HepG2 (cell line): ENCODE results near the gene WTAP. TPM values are rescaled to one million over a fixed set of nuclear protein-coding genes. Genes with fewer than 3 reads are reported as not detected.

Experiments used
- ASH2L ChIP-seq: fragments of 300-600, 200-600 bp; sonication (generic); IDR thresholded peaks from 2 replicates; pipeline ENCODE4 v1.7.0; 2017; ENCODE audit warnings: low read depth, mild to moderate bottlenecking, moderate library complexity, mixed read lengths, low read length; ENCODE audit not compliant: insufficient read length
- ATM ChIP-seq: fragments of 450-650 bp; IDR thresholded peaks from 2 replicates; pipeline ENCODE4 v1.7.1; 2017; ENCODE audit warnings: mild to moderate bottlenecking, borderline replicate concordance
- CCAR2 ChIP-seq: fragments of 200-400 bp; formaldehyde crosslinking; optimal IDR thresholded peaks from 2 replicates; pipeline ENCODE3; 2018; ENCODE audit warnings: low read depth, mild to moderate bottlenecking, low read length, moderate library complexity
- GATAD1 ChIP-seq: IDR thresholded peaks from 2 replicates; pipeline ENCODE4 v1.6.1; 2016; ENCODE audit warnings: missing genetic modification reagents, missing compliant biosample characterization
- GPN1 ChIP-seq: sonication (generic); formaldehyde crosslinking; IDR thresholded peaks from 2 replicates; pipeline ENCODE4 v1.5.1; 2020; ENCODE audit warnings: missing genetic modification reagents, borderline replicate concordance
- GTF3A ChIP-seq: sonication (generic); formaldehyde crosslinking; conservative IDR thresholded peaks from 2 replicates; pipeline ENCODE4 v1.4.0; 2020; ENCODE audit warnings: mild to moderate bottlenecking, missing genetic modification reagents
- HDAC6 ChIP-seq: fragments of 200-600 bp; sonication (generic); IDR thresholded peaks from 2 replicates; pipeline ENCODE4 v1.7.0; 2017; ENCODE audit warnings: mild to moderate bottlenecking, antibody characterized with exemption, low read length, low read depth
- HMG20A ChIP-seq: IDR thresholded peaks from 2 replicates; pipeline ENCODE4 v1.6.1; 2016; ENCODE audit warnings: borderline replicate concordance
- HMGA1 ChIP-seq: sonication (generic); formaldehyde crosslinking; conservative IDR thresholded peaks from 2 replicates; pipeline ENCODE4 v1.4.0; 2020; ENCODE audit warnings: missing genetic modification reagents
- NFE2L2 ChIP-seq: fragments of 150-350 bp; IDR thresholded peaks from 2 replicates; pipeline ENCODE4 v1.6.1; 2014; ENCODE audit warnings: low read length
- REL ChIP-seq: sonication (generic); formaldehyde crosslinking; conservative IDR thresholded peaks from 2 replicates; pipeline ENCODE4 v1.8.0; 2022; ENCODE audit warnings: mild to moderate bottlenecking, missing genetic modification reagents, moderate library complexity
- STAT5B ChIP-seq: sonication (generic); formaldehyde crosslinking; IDR thresholded peaks from 2 replicates; pipeline ENCODE4 v1.4.0; 2020; ENCODE audit warnings: missing genetic modification reagents
- ZBTB3 ChIP-seq: sonication (generic); formaldehyde crosslinking; IDR thresholded peaks from 2 replicates; pipeline ENCODE4 v1.4.0; 2020; ENCODE audit warnings: low read depth, mild to moderate bottlenecking, moderate library complexity, missing genetic modification reagents, borderline replicate concordance
- ZFP90 ChIP-seq: sonication (generic); formaldehyde crosslinking; IDR thresholded peaks from 2 replicates; pipeline ENCODE4 v1.8.0; 2022; ENCODE audit warnings: missing genetic modification reagents, mild to moderate bottlenecking, inconsistent platforms, borderline replicate concordance
- ZKSCAN5 ChIP-seq: sonication (generic); formaldehyde crosslinking; IDR thresholded peaks from 2 replicates; pipeline ENCODE4 v1.5.1; 2020; ENCODE audit warnings: mild to moderate bottlenecking, missing genetic modification reagents
- ZNF44 ChIP-seq: sonication (generic); formaldehyde crosslinking; IDR thresholded peaks from 2 replicates; pipeline ENCODE4 v1.5.1; 2020; ENCODE audit warnings: mild to moderate bottlenecking, missing genetic modification reagents
- ZNF550 ChIP-seq: sonication (generic); formaldehyde crosslinking; IDR thresholded peaks from 2 replicates; pipeline ENCODE4 v1.4.0; 2020; ENCODE audit warnings: mild to moderate bottlenecking, missing genetic modification reagents, borderline replicate concordance
- ZNF562 ChIP-seq: sonication (generic); formaldehyde crosslinking; IDR thresholded peaks from 2 replicates; pipeline ENCODE4 v1.8.0; 2022; ENCODE audit warnings: missing genetic modification reagents, borderline replicate concordance
- ZNF629 ChIP-seq: sonication (generic); formaldehyde crosslinking; conservative IDR thresholded peaks from 2 replicates; pipeline ENCODE4 v1.5.0; 2020; ENCODE audit warnings: missing genetic modification reagents
- ZNF83 ChIP-seq: sonication (generic); formaldehyde crosslinking; IDR thresholded peaks from 2 replicates; pipeline ENCODE4 v1.4.0; 2020; ENCODE audit warnings: missing genetic modification reagents, mild to moderate bottlenecking, borderline replicate concordance
- polyA plus RNA-seq, 8 experiments: library from polyadenylated mRNA; depleted of rRNA in 3 of 8; stranded (reverse) in 7 of 8; unstranded in 1 of 8; fragments of >200 nt; fragmentation: Illumina TruSeq in 4 of 8; extraction: Trizol in 4 of 8; gene quantifications; 2 replicates each; pipeline versions ENCODE4 v1.2.1 to v1.2.3, GENCODE V29; 2011 to 2016; ENCODE audit warnings: low read depth in 4 of 8, missing spikeins in 1 of 8, mixed read lengths in 1 of 8; ENCODE audit not compliant: insufficient read depth in 1 of 8
- total RNA-seq, 5 experiments: library from RNA; depleted of rRNA; stranded (reverse); fragments of >200 nt; fragmentation: Illumina TruSeq; extraction: Trizol; gene quantifications; 2 replicates each; pipeline ENCODE4 v1.2.3, GENCODE V29; 2016; ENCODE audit warnings: low read depth in 1 of 5
- TF ChIP-seq, protein P1 (sequence below): fragments of 450-650 bp; IDR thresholded peaks from 2 replicates; pipeline ENCODE4 v1.6.1; 2017
- TF ChIP-seq, protein P2 (sequence below): IDR thresholded peaks from 2 replicates; pipeline ENCODE4 v1.6.1; 2018; ENCODE audit warnings: missing genetic modification reagents
- TF ChIP-seq, protein P3 (sequence below): sonication (generic); formaldehyde crosslinking; IDR thresholded peaks from 2 replicates; pipeline ENCODE4 v1.4.0; 2020; ENCODE audit warnings: missing genetic modification reagents

Gene WTAP
- total and polyA plus RNA-seq, 2 of the 13 experiments (the other 11 are each of a cell fraction or from before 2014, with no cell fraction given): 31.6 to 167 TPM

- TF ChIP-seq, protein P1, sequence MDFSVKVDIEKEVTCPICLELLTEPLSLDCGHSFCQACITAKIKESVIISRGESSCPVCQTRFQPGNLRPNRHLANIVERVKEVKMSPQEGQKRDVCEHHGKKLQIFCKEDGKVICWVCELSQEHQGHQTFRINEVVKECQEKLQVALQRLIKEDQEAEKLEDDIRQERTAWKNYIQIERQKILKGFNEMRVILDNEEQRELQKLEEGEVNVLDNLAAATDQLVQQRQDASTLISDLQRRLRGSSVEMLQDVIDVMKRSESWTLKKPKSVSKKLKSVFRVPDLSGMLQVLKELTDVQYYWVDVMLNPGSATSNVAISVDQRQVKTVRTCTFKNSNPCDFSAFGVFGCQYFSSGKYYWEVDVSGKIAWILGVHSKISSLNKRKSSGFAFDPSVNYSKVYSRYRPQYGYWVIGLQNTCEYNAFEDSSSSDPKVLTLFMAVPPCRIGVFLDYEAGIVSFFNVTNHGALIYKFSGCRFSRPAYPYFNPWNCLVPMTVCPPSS: no peak
- TF ChIP-seq, protein P2, sequence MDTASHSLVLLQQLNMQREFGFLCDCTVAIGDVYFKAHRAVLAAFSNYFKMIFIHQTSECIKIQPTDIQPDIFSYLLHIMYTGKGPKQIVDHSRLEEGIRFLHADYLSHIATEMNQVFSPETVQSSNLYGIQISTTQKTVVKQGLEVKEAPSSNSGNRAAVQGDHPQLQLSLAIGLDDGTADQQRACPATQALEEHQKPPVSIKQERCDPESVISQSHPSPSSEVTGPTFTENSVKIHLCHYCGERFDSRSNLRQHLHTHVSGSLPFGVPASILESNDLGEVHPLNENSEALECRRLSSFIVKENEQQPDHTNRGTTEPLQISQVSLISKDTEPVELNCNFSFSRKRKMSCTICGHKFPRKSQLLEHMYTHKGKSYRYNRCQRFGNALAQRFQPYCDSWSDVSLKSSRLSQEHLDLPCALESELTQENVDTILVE (CRISPR knock-in tag): peak; percentile 69
- TF ChIP-seq ZNF550 (CRISPR knock-in tag): no peak
- peak; percentile 93; the same call in 1 of the 2 replicates for TF ChIP-seq ZNF44 (CRISPR knock-in tag)
- no peak; the same call in 1 of the 2 replicates for TF ChIP-seq ZKSCAN5 (CRISPR knock-in tag)
- peak; percentile 74 for TF ChIP-seq GATAD1 (CRISPR knock-in tag)
- peak; percentile 97 for TF ChIP-seq ASH2L
- TF ChIP-seq, protein P3, sequence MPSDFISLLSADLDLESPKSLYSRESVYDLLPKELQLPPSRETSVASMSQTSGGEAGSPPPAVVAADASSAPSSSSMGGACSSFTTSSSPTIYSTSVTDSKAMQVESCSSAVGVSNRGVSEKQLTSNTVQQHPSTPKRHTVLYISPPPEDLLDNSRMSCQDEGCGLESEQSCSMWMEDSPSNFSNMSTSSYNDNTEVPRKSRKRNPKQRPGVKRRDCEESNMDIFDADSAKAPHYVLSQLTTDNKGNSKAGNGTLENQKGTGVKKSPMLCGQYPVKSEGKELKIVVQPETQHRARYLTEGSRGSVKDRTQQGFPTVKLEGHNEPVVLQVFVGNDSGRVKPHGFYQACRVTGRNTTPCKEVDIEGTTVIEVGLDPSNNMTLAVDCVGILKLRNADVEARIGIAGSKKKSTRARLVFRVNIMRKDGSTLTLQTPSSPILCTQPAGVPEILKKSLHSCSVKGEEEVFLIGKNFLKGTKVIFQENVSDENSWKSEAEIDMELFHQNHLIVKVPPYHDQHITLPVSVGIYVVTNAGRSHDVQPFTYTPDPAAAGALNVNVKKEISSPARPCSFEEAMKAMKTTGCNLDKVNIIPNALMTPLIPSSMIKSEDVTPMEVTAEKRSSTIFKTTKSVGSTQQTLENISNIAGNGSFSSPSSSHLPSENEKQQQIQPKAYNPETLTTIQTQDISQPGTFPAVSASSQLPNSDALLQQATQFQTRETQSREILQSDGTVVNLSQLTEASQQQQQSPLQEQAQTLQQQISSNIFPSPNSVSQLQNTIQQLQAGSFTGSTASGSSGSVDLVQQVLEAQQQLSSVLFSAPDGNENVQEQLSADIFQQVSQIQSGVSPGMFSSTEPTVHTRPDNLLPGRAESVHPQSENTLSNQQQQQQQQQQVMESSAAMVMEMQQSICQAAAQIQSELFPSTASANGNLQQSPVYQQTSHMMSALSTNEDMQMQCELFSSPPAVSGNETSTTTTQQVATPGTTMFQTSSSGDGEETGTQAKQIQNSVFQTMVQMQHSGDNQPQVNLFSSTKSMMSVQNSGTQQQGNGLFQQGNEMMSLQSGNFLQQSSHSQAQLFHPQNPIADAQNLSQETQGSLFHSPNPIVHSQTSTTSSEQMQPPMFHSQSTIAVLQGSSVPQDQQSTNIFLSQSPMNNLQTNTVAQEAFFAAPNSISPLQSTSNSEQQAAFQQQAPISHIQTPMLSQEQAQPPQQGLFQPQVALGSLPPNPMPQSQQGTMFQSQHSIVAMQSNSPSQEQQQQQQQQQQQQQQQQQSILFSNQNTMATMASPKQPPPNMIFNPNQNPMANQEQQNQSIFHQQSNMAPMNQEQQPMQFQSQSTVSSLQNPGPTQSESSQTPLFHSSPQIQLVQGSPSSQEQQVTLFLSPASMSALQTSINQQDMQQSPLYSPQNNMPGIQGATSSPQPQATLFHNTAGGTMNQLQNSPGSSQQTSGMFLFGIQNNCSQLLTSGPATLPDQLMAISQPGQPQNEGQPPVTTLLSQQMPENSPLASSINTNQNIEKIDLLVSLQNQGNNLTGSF (CRISPR knock-in tag): no peak; the same call in 1 of the 2 replicates
- TF ChIP-seq ZNF629: 0 out of 2 replicates have a peak, but pooled peaks have one; percentile 10
- TF ChIP-seq HDAC6: no peak
- no peak for TF ChIP-seq CCAR2
- no peak for TF ChIP-seq ATM
- TF ChIP-seq GPN1: peak; percentile 95; the same call in 1 of the 2 replicates
- TF ChIP-seq HMG20A: no peak
- TF ChIP-seq ZFP90 (CRISPR knock-in tag): peak; percentile 95; the same call in 1 of the 2 replicates
- 0 out of 2 replicates have a peak, but pooled peaks have one; percentile 92 for TF ChIP-seq STAT5B (CRISPR knock-in tag)
- no peak for TF ChIP-seq HMGA1 (CRISPR knock-in tag)
- no peak; the same call in 1 of the 2 replicates for TF ChIP-seq ZNF83 (CRISPR knock-in tag)
- TF ChIP-seq ZNF562: no peak
- no peak; the same call in 1 of the 2 replicates for TF ChIP-seq REL
- peak; percentile 17; the same call in 1 of the 2 replicates for TF ChIP-seq ZBTB3 (CRISPR knock-in tag)
- no peak for TF ChIP-seq NFE2L2
- peak; percentile 31; the same call in 1 of the 2 replicates for TF ChIP-seq GTF3A (CRISPR knock-in tag)
Measured at GRCh38 chr6:159761873-159762680, 34.8 kb downstream of the WTAP start, which contains the start of gene ACAT2 (continued).
